AG09309 (cell line): ENCODE data around the gene CDCA7.

Experiments used
- DNase-seq: peaks from one replicate; pipeline ENCODE4 v3.0.0-alpha.2; 2010; ENCODE audit warnings: low read depth
- H3K4me3 ChIP-seq: 2 replicates; pipeline ENCODE4 v1.5.1; 2011; ENCODE audit warnings: mild to moderate bottlenecking, low read depth, low read length, moderate library complexity; ENCODE audit not compliant: control insufficient read depth
- CTCF ChIP-seq: IDR thresholded peaks from 2 replicates; pipeline ENCODE4 v1.5.1; 2011; ENCODE audit warnings: mild to moderate bottlenecking, low read depth, low read length, inconsistent platforms; ENCODE audit not compliant: insufficient read depth, control insufficient read depth; ENCODE audit errors: missing control alignments

Gene CDCA7

GRCh38 chr2:173350383-173350782, 4.3 kb upstream of the CDCA7 start:
- no peak for TF ChIP-seq CTCF
- no peak for DNase-seq
- H3K4me3 ChIP-seq = no peak overlapping the region

GRCh38 chr2:173351879-173352278, 2.8 kb upstream of the CDCA7 start:
- no peak for TF ChIP-seq CTCF
- DNase-seq = no peak
- H3K4me3 ChIP-seq = no peak overlapping the region

GRCh38 chr2:173353556-173353955, 1.1 kb upstream of the CDCA7 start:
- no peak overlapping the region for H3K4me3 ChIP-seq
- DNase-seq = no peak
- no peak for TF ChIP-seq CTCF

- H3K4me3 ChIP-seq = peak overlapping the region; percentile 42
- DNase-seq = no peak
- no peak for TF ChIP-seq CTCF
Observed at GRCh38 chr2:173354073-173354581, 545 bp upstream of the CDCA7 start.

GRCh38 chr2:173355132-173355865, 627 bp downstream of the CDCA7 start:
- TF ChIP-seq CTCF = no peak
- peak overlapping the region; percentile 42 for H3K4me3 ChIP-seq
- DNase-seq = no peak

- H3K4me3 ChIP-seq = no peak overlapping the region; the same call in 1 of the 2 replicates
- no peak for DNase-seq
- no peak for TF ChIP-seq CTCF
Observed at GRCh38 chr2:173355866-173356508, 1.3 kb downstream of the CDCA7 start.
